HEK293 (cell line): ENCODE data around the gene CDK6.

ENCODE experiments used
- CTCF ChIA-PET: fragments of 350-600 bp; formaldehyde crosslinking; extraction: SDS; loops from one replicate; lab custom pipeline; 2021; ENCODE audit warnings: antibody characterized with exemption; lab: Yijun Ruan, JAX
- POLR2A ChIA-PET: fragments of 300-600 bp; formaldehyde crosslinking; extraction: SDS; loops from one replicate; lab custom pipeline; 2020; ENCODE audit warnings: antibody characterized with exemption, inconsistent platforms; lab: Yijun Ruan, JAX
- H3K27ac ChIP-seq: fragments of 200-500 bp; sonication (Bioruptor generic); 2 replicates; pipeline ENCODE4 v1.5.1; 2014; ENCODE audit warnings: low read depth, low read length, control low read depth, inconsistent platforms; ENCODE audit errors: extremely low read depth
- H3K36me3 ChIP-seq, 2 experiments: fragments of 200-500 bp in 1 of 2; sonication (Bioruptor generic) in 1 of 2; 1 replicate in 1 of 2; 2 replicates in 1 of 2; pipeline ENCODE4 v1.5.1; 2014 to 2017; ENCODE audit warnings: inconsistent platforms in 2 of 2, low read length in 2 of 2; ENCODE audit not compliant: control insufficient read depth in 2 of 2, insufficient read depth in 1 of 2
- H3K4me1 ChIP-seq: fragments of 200-500 bp; sonication (Bioruptor generic); 2 replicates; pipeline ENCODE4 v1.5.1; 2014; ENCODE audit warnings: mild to moderate bottlenecking, low read length, inconsistent platforms; ENCODE audit not compliant: control insufficient read depth, insufficient read depth
- H3K4me3 ChIP-seq: 2 replicates; pipeline ENCODE4 v1.5.1; 2011; ENCODE audit warnings: low read depth, mild to moderate bottlenecking, control low read depth, low read length, moderate library complexity
- H3K9me3 ChIP-seq: fragments of 200-500 bp; sonication (Bioruptor generic); 2 replicates; pipeline ENCODE4 v1.5.1; 2014; ENCODE audit warnings: low read depth, low read length, inconsistent platforms; ENCODE audit not compliant: control insufficient read depth, insufficient read depth
- MZF1 ChIP-seq: fragments of 450-650 bp; formaldehyde crosslinking; IDR thresholded peaks from 2 replicates; pipeline ENCODE4 v1.5.1; 2017; ENCODE audit warnings: missing biosample characterization, missing genetic modification characterization, borderline replicate concordance
- OVOL3 ChIP-seq: fragments of 450-650 bp; formaldehyde crosslinking; IDR thresholded peaks from 2 replicates; pipeline ENCODE4 v1.5.1; 2016; ENCODE audit warnings: missing biosample characterization, missing genetic modification characterization
- PRDM6 ChIP-seq: fragments of 450-650 bp; formaldehyde crosslinking; IDR thresholded peaks from 2 replicates; pipeline ENCODE4 v1.5.1; 2017; ENCODE audit warnings: missing biosample characterization, missing genetic modification characterization
- WT1 ChIP-seq: fragments of 450-650 bp; formaldehyde crosslinking; IDR thresholded peaks from 2 replicates; pipeline ENCODE4 v1.5.1; 2016; ENCODE audit warnings: missing biosample characterization, missing genetic modification characterization
- YY2 ChIP-seq: fragments of 450-650 bp; formaldehyde crosslinking; IDR thresholded peaks from 2 replicates; pipeline ENCODE4 v1.5.1; 2016; ENCODE audit warnings: missing biosample characterization, missing genetic modification characterization
- ZBTB17 ChIP-seq: fragments of 450-650 bp; formaldehyde crosslinking; IDR thresholded peaks from 2 replicates; pipeline ENCODE4 v1.5.1; 2016; ENCODE audit warnings: missing biosample characterization, missing genetic modification characterization
- ZBTB20 ChIP-seq: fragments of 450-650 bp; formaldehyde crosslinking; IDR thresholded peaks from 2 replicates; pipeline ENCODE4 v1.5.1; 2016; ENCODE audit warnings: missing biosample characterization, missing genetic modification characterization
- ZFP41 ChIP-seq: fragments of 450-650 bp; formaldehyde crosslinking; IDR thresholded peaks from 2 replicates; pipeline ENCODE4 v1.5.1; 2016; ENCODE audit warnings: missing biosample characterization, missing genetic modification characterization, borderline replicate concordance
- ZNF138 ChIP-seq: fragments of 450-650 bp; formaldehyde crosslinking; IDR thresholded peaks from 2 replicates; pipeline ENCODE4 v1.5.1; 2016; ENCODE audit warnings: missing biosample characterization, missing genetic modification characterization, borderline replicate concordance
- ZNF248 ChIP-seq: fragments of 450-650 bp; formaldehyde crosslinking; IDR thresholded peaks from 2 replicates; pipeline ENCODE4 v1.5.1; 2017; ENCODE audit warnings: missing biosample characterization, missing genetic modification characterization
- ZNF274 ChIP-seq, 2 experiments: fragments of 200-500 bp in 1 of 2; fragments of 450-650 bp in 1 of 2; sonication (Bioruptor generic) in 1 of 2; formaldehyde crosslinking in 1 of 2; IDR thresholded peaks; 2 replicates each; pipeline versions ENCODE4 v1.5.1 to v1.6.1; 2014 to 2016; ENCODE audit warnings: borderline replicate concordance in 1 of 2, inconsistent platforms in 1 of 2, low read length in 1 of 2, missing biosample characterization in 1 of 2, missing genetic modification characterization in 1 of 2
- ZNF335 ChIP-seq: fragments of 450-650 bp; formaldehyde crosslinking; conservative IDR thresholded peaks from 2 replicates; pipeline ENCODE4 v1.5.1; 2016; ENCODE audit warnings: missing biosample characterization, missing genetic modification characterization
- ZNF354C ChIP-seq: fragments of 450-650 bp; formaldehyde crosslinking; IDR thresholded peaks from 2 replicates; pipeline ENCODE4 v1.5.1; 2016; ENCODE audit warnings: missing biosample characterization, missing genetic modification characterization, low read depth, borderline replicate concordance
- ZNF391 ChIP-seq: fragments of 450-650 bp; formaldehyde crosslinking; IDR thresholded peaks from 2 replicates; pipeline ENCODE4 v1.5.1; 2016; ENCODE audit warnings: low read depth, missing biosample characterization, missing genetic modification characterization, borderline replicate concordance
- ZNF530 ChIP-seq: fragments of 450-650 bp; formaldehyde crosslinking; IDR thresholded peaks from 2 replicates; pipeline ENCODE4 v1.5.1; 2016; ENCODE audit warnings: low read depth, missing biosample characterization, missing genetic modification characterization
- ZNF561 ChIP-seq: fragments of 450-650 bp; IDR thresholded peaks from 2 replicates; pipeline ENCODE4 v1.5.1; 2018; ENCODE audit warnings: missing biosample characterization, missing genetic modification characterization, borderline replicate concordance
- ZNF624 ChIP-seq: fragments of 450-650 bp; formaldehyde crosslinking; IDR thresholded peaks from 2 replicates; pipeline ENCODE4 v1.5.1; 2017; ENCODE audit warnings: missing biosample characterization, missing genetic modification characterization
- ZNF658 ChIP-seq: fragments of 450-650 bp; formaldehyde crosslinking; IDR thresholded peaks from 2 replicates; pipeline ENCODE4; 2016; ENCODE audit warnings: missing biosample characterization, missing genetic modification characterization
- ZNF768 ChIP-seq: fragments of 450-650 bp; formaldehyde crosslinking; IDR thresholded peaks from 2 replicates; pipeline ENCODE4 v1.5.1; 2018; ENCODE audit warnings: missing biosample characterization, mild to moderate bottlenecking, missing genetic modification characterization
- ZNF777 ChIP-seq: fragments of 450-650 bp; formaldehyde crosslinking; IDR thresholded peaks from 2 replicates; pipeline ENCODE4 v1.5.1; 2017; ENCODE audit warnings: missing biosample characterization, missing genetic modification characterization, borderline replicate concordance
- ZSCAN18 ChIP-seq: fragments of 450-650 bp; formaldehyde crosslinking; IDR thresholded peaks from 2 replicates; pipeline ENCODE4 v1.5.1; 2016; ENCODE audit warnings: missing biosample characterization, missing genetic modification characterization

CDK6 gene

DNA sequence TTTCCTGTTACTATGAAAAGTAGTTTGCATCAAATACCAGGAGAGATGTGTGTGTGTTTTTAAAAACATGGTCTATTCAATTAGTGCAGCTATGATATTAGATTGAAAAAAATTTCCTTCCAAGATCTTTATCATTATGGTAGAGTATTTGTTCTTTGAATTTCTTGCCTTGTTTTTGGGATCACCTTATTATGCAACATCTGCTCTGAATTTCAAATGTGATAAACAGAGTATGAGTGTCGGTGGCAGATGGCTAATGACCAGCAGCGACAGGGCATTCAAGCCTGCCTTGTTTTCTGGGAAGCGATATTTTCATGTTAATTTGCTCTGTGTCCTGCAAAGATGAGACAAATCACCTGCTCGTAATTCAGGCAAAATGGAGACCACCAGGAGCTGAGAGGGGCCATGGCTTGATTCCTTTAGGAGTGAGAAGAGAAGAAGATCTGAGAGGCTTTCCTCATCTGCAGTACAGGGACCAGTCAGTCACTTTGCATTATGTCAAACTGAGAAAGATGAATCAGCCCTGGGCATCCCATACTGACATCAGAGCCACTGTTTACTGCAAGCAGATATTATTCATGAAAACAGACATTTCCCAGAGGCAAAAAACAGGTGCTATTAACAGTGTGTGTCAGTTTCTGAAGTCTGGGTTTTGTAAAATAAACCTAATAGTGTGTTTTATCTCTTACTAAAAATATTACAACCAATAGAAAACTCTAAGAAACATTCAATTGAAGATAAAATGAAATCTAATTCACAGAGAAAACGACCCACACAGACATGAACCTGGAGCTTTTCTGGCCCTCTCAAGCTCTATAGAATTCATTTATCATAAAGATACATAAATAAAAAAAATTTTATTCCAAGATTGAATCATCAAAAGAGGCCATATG, 67.6 kb downstream of the CDK6 start:
- no peak overlapping the region for H3K27ac ChIP-seq
- no peaks in the 10 kb centered on the region for H3K9me3 ChIP-seq
- H3K4me1 ChIP-seq, result peaks cover 21% of the 10 kb centered on the region
- POLR2A ChIA-PET, result no interaction called here
- 0 out of 3 replicates have a peak, but pooled peaks cover 0 to 3% of the 10 kb centered on the region in 2 experiments for H3K36me3 ChIP-seq
- no peak overlapping the region for H3K4me3 ChIP-seq
- TF ChIP-seq ZNF530 (tag by site-specific recombination), result no peak
- TF ChIP-seq ZNF777 (tag by site-specific recombination), result no peak
- TF ChIP-seq ZSCAN18 (tag by site-specific recombination), result no peak
- TF ChIP-seq PRDM6 (tag by site-specific recombination), result peak; percentile 51
- TF ChIP-seq ZNF624 (tag by site-specific recombination), result no peak
- peak; percentile 46 for TF ChIP-seq ZNF335 (tag by site-specific recombination)
- TF ChIP-seq ZNF248 (tag by site-specific recombination), result no peak
- no peak for TF ChIP-seq MZF1 (tag by site-specific recombination)
- TF ChIP-seq, all 188 proteins: peak for 2
- CTCF ChIA-PET, result interaction anchor here (0.9 to 1.1 kb wide), 2 partner anchors 12 to 70 kb away, joined by 3 read pairs; no protein-coding TSS in a partner anchor

- TF ChIP-seq WT1 (tag by site-specific recombination) (no peak), ZNF658 (no peak), ZNF561 (tag by site-specific recombination) (no peak), OVOL3 (no peak), ZFP41 (tag by site-specific recombination) (no peak), ZBTB17 (no peak), ZNF354C (tag by site-specific recombination) (no peak), YY2 (tag by site-specific recombination) (no peak), ZNF274 (IDR thresholded peaks at IDR 0.05; ENCODE audit: low read length) (no peak), ZNF274 (tag by site-specific recombination; IDR thresholded peaks at IDR 0.05; ENCODE audit: borderline replicate concordance) (no peak), ZNF391 (tag by site-specific recombination) (no peak), ZBTB20 (tag by site-specific recombination) (no peak), MZF1 (tag by site-specific recombination) (no peak), ZNF768 (tag by site-specific recombination) (no peak), ZNF138 (tag by site-specific recombination) (no peak)
- no peaks in the 10 kb centered on the region for H3K9me3 ChIP-seq
- H3K4me3 ChIP-seq, result no peak overlapping the region
- POLR2A ChIA-PET, result interaction anchor here (1.0 kb wide), 1 partner anchor 73 kb away, joined by 3 read pairs; no protein-coding TSS in a partner anchor
- 0 out of 3 replicates have a peak, but pooled peaks cover 0 to 2% of the 10 kb centered on the region in 2 experiments for H3K36me3 ChIP-seq
- H3K4me1 ChIP-seq, result peaks cover 27% of the 10 kb centered on the region
- CTCF ChIA-PET, result interaction anchor here (0.6 to 0.9 kb wide), 3 partner anchors 13 to 232 kb away, joined by 3 read pairs; no protein-coding TSS in a partner anchor
- no peak overlapping the region for H3K27ac ChIP-seq
Measured at GRCh38 chr7:92767437-92767836, 68.9 kb downstream of the CDK6 start.
